GM12872 (cell line): ENCODE measurements around the gene RAET1L.

Source experiments
- TF ChIP-seq, protein P1 (sequence below): IDR thresholded peaks from 3 replicates; pipeline ENCODE4 v1.5.1; 2011; ENCODE audit warnings: low read depth, mild to moderate bottlenecking, low read length, moderate library complexity; ENCODE audit not compliant: insufficient read depth

Gene RAET1L

DNA sequence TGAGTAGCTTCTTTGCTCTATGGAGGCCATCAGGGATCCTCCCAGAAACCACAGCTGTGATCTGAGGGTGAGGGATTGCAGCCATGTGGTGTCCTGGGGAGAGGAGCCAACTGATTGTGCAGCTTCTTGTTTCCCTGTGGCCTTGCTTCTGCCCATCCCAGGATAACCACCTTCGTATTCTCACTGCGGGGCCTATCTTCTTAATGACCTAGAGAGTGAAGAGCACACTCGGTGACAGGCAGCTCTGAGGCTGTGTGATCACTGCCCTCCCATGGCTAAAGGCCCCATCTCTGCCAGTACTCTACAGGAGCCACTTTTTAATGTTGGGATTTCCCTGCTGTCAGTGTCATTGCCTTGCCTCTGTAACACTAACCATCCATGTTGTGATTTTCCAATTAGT is 5.3 kb upstream of the RAET1L start:
- TF ChIP-seq, protein P1, sequence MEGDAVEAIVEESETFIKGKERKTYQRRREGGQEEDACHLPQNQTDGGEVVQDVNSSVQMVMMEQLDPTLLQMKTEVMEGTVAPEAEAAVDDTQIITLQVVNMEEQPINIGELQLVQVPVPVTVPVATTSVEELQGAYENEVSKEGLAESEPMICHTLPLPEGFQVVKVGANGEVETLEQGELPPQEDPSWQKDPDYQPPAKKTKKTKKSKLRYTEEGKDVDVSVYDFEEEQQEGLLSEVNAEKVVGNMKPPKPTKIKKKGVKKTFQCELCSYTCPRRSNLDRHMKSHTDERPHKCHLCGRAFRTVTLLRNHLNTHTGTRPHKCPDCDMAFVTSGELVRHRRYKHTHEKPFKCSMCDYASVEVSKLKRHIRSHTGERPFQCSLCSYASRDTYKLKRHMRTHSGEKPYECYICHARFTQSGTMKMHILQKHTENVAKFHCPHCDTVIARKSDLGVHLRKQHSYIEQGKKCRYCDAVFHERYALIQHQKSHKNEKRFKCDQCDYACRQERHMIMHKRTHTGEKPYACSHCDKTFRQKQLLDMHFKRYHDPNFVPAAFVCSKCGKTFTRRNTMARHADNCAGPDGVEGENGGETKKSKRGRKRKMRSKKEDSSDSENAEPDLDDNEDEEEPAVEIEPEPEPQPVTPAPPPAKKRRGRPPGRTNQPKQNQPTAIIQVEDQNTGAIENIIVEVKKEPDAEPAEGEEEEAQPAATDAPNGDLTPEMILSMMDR, result no peak

DNA sequence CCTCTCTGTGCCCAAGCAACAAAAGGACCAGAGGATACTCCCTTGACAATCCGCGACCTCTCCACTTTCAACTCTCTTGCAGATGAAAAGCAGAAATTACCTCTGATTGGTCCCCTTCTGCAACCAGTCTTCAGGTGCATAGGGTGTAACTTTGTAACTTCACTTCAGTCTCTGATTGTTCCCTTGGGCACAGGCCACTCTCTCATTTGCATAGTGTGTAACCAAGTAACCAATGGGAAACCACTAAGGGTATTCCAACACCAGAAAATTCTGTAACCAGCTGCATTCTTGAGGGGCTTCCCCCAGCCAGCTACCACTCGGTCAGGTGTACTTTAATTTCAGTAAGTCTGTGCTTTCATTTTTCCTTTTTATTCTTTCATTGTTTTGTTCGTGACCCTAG is 4.4 kb upstream of the RAET1L start:
- TF ChIP-seq, protein P1, result no peak

DNA sequence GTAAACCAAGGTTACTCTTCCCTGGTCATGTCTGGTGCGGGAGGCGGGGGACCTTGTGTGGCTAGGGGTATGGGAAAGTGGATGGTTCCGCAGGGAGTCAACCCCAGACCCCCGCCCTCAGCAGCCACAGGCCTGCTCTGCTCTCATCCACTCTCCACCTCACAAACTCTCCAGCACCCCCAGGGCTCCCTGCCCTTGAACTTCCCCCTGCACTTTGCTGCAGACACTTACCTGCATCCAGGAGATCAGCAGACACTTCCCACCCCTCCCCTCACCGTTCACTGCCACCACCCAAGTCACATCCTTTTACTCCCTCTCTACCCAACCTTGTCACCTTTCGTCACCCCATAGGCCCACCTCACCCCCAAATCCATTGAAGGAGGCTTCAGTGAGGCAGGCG is 3.9 kb upstream of the RAET1L start:
- TF ChIP-seq, protein P1, result no peak

DNA sequence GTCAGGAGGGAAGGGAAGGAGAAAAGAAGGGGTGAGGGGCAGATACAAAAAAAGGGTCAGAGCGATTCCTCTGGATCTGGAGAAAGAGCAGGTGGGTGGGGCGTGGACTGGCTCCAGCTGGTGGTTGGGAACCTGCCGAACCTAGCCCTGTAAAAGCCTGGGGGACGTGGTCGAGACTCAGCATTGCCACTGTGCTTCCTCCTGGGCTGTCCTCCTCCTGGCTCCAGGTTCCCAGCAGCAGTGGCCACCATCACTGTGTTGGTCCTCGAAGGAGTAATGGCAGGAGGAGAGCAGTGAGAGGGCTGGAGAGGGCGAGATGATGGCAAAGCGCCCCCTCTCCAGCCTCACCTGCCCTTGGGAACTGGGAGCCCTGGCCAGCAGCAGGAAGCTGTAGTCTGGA is 3.5 kb upstream of the RAET1L start:
- TF ChIP-seq, protein P1, result no peak

DNA sequence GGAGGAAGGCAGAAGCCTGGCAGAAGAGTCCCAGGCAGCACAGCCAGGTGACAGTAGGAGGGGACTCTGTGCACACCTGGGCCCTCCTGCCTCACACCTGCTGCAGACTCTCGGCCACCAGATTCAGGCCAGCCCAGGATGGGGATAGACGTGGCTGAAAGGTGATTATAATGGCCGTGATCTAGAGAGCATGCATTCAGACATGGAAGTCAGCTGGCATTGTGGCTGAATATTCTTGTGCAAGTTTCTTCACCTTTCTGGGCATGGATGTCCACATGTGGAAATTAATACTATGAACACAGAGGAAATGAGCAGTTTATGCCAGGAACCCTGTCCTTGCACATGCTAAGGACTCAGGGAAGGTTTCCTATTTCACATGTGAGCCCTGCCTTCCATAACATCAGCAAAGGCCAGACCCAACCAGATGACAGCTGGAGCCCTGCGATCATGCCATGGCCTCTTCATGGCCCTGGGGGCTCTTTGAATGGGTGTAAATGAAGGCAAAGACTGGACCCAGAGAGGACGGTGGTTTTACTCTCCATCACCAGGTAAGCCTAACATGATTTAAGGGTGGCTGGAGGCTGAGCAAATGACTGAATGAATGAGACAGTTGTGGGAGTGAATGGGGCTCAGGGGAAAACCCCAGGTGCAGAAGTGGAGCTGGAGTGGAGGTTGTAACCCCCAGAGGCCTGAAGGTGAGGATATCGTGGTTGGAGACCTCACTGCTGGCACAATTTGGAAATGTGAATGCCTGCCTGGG is 2.7 kb upstream of the RAET1L start:
- TF ChIP-seq, protein P1, result no peak

DNA sequence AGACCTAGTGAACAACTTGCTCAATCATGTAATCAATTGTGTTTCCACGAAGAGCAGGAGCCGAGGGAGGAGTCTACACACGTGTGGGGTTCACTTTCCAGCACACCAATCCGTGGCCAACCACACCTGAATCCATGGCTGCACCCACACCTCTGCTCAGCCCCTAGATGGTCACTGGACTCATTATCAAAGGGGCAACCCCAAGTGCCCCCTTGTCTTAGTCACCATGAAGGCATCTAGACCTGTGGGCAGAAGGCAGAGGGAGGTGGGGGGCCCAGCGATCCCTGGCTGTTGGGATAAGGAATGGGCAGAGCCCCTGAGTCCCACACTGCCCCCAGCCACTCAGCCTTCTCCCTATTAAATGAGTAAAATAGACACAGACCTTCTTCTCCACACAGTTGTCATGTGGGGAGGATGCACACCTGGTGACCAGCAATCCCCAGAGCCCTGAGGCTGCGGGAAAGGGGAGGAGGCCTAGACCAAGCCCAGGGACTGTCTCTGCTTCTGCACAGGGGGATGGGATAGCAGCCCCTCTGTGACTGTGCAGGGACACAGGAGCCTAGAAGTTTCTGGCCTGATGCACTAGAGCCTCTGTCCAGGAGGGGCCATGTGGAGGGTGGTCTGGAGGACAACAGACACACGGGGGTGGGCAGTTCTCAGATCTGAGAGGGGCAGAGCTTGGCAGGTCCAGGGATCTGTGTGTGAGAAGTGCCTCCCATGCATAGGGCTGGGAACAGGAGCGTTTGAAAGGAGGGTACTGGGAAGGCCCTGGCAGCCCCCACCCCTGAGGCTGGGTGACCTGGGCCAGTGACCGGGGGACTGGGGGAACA is 1.9 kb upstream of the RAET1L start:
- TF ChIP-seq, protein P1, result no peak

DNA sequence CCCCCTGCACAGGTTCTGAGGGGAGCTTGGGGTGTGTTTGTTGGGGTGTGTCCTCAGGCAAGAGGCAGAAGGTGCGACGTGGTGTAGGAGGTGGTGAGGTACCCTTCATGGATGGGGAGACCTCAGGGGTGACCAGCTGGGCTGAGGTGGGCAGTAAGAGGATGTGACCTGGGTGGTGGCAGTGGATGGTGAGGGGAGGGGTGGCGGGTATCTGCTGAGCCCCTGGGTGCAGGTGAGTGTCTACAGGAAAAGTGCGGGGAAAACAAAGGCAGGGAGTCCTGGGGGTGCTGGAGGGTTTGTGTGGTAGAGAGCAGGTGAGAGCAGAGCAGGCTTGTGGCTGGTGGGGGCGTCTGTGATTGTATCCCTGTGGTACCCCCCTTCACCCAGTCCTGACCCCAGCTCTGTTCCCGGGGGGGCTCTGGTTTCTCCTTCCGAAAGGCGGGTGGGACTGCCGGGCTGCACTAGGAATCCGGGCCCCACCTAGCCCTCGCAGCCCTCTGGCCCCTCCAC is 631 bp downstream of the RAET1L start:
- TF ChIP-seq, protein P1, result no peak
